ENCODE results near the gene ACTC1.

- TF ChIP-seq CTCF (conservative IDR thresholded peaks at IDR 0.05; ENCODE audit: low read depth, low read length) (no peak), EZH2 (IDR thresholded peaks at IDR 0.05; ENCODE audit: borderline replicate concordance, low read depth, low read length, poor library complexity, severe bottlenecking) (no peak)
These were observed 14.6 kb downstream of the ACTC1 start for GRCh38 chr15:34780725-34781124.

All from A673 (cell line).